Osteoblast (primary cell): ENCODE measurements around the gene TPP2. TPM values are rescaled to one million over a fixed set of nuclear protein-coding genes. Genes with fewer than 3 reads are reported as not detected.

ENCODE experiments used
- DNase-seq: peaks from one replicate; pipeline ENCODE4 v3.0.0; 2011; ENCODE audit warnings: low spot score, mixed read lengths; ENCODE audit not compliant: insufficient read length; ENCODE audit errors: missing footprints
- H2AFZ ChIP-seq: 2 replicates; pipeline ENCODE4 v1.6.0; 2011; ENCODE audit warnings: mild to moderate bottlenecking, low read length
- H3K27ac ChIP-seq: 2 replicates; pipeline ENCODE4 v1.5.1; 2011; ENCODE audit warnings: mild to moderate bottlenecking, low read depth, low read length, moderate library complexity
- H3K27me3 ChIP-seq: 2 replicates; pipeline ENCODE4 v1.6.0; 2012; ENCODE audit warnings: mild to moderate bottlenecking, control low read depth, inconsistent platforms, low read length, moderate library complexity; ENCODE audit not compliant: insufficient read depth
- H3K36me3 ChIP-seq: 2 replicates; pipeline ENCODE4 v1.5.1; 2011; ENCODE audit warnings: mild to moderate bottlenecking, low read length, control low read depth, moderate library complexity; ENCODE audit not compliant: insufficient read depth
- H3K4me1 ChIP-seq: 2 replicates; pipeline ENCODE4 v1.5.1; 2011; ENCODE audit warnings: mild to moderate bottlenecking, low read length, control low read depth, moderate library complexity; ENCODE audit not compliant: insufficient read depth
- H3K4me2 ChIP-seq: 2 replicates; pipeline ENCODE4 v1.6.0; 2011; ENCODE audit warnings: mild to moderate bottlenecking, low read length; ENCODE audit not compliant: insufficient read depth
- H3K4me3 ChIP-seq: fragments of 200-600 bp; sonication (generic); 3 replicates; pipeline ENCODE4 v1.5.1; 2012; ENCODE audit warnings: mild to moderate bottlenecking, low read length, inconsistent platforms; ENCODE audit not compliant: insufficient read depth
- H3K79me2 ChIP-seq: 2 replicates; pipeline ENCODE4 v1.6.0; 2012; ENCODE audit warnings: mild to moderate bottlenecking, low read length, control low read depth, inconsistent platforms; ENCODE audit not compliant: insufficient read depth
- H3K9me3 ChIP-seq: 2 replicates; pipeline ENCODE4 v1.5.1; 2011; ENCODE audit warnings: low read depth, low read length, control low read depth
- H4K20me1 ChIP-seq: 2 replicates; pipeline ENCODE4 v1.6.0; 2012; ENCODE audit warnings: mild to moderate bottlenecking, low read length, control low read depth; ENCODE audit not compliant: insufficient read depth
- CTCF ChIP-seq: IDR thresholded peaks from 2 replicates; pipeline ENCODE4 v1.5.1; 2011; ENCODE audit warnings: mild to moderate bottlenecking, low read depth, low read length, moderate library complexity; ENCODE audit errors: extremely low read depth
- total RNA-seq: library from RNA; depleted of rRNA; stranded (reverse); fragments of >200 nt; gene quantifications from 2 replicates; pipeline ENCODE4 v1.2.3, GENCODE V29; 2012

The TPP2 gene
- total RNA-seq, 1 donor: 57.5 TPM

DNA sequence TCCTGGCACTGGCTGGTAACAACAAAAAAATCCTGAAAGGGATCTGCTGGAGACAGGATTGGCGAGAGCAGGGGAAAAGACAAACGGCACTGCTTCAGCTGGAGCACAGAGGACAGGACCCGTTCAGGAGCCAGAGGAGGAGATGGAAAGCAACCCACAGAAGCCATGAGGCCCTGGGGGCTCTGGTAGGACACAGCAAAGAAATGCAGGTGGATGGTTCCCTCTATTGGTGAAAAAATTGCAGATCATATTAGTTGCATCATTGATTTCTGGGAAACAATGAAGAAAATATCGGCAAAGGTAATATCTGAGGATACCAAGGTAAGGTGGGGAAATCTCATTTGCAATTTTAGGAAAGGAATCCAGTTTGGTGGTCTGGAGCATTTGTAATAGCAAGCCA lies 25.7 kb upstream of the TPP2 start:
- H3K27ac ChIP-seq: no peak overlapping the region
- no peaks in the 10 kb centered on the region for H3K9me3 ChIP-seq
- H3K79me2 ChIP-seq: no peaks in the 10 kb centered on the region
- H3K4me2 ChIP-seq: no peak overlapping the region
- TF ChIP-seq CTCF: peak; percentile 7
- no peak overlapping the region for H3K4me3 ChIP-seq
- H4K20me1 ChIP-seq: no peaks in the 10 kb centered on the region
- H3K27me3 ChIP-seq: peaks cover 26% of the 10 kb centered on the region
- H2AFZ ChIP-seq: no peak overlapping the region
- H3K4me1 ChIP-seq: peaks cover 11% of the 10 kb centered on the region
- DNase-seq: no peak
- no peaks in the 10 kb centered on the region for H3K36me3 ChIP-seq

DNA sequence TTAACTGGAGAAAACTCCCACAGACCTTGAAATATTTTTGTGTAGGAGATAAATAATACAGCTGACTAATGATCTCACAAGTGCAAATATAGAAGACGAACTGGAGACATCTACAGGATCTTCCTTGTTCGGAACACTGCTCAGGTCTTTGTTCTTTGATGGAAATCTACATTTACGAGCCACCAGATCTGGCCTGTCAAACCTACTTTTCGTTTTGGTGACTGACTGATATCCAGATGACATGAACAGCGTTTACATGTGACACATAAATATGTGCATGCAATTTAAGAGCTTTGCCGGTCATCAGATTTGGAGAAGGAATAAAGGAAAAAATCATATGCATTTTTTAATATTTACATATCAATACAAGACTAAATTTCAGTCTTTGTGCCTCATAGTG lies 24.5 kb upstream of the TPP2 start:
- Histone ChIP-seq H3K36me3 (no peaks in the 10 kb centered on the region), H3K4me2 (no peak overlapping the region), H3K4me1 (peaks cover 11% of the 10 kb centered on the region), H3K4me3 (no peak overlapping the region), H3K79me2 (no peaks in the 10 kb centered on the region), H4K20me1 (no peaks in the 10 kb centered on the region), H3K9me3 (no peaks in the 10 kb centered on the region), H2AFZ (no peak overlapping the region), H3K27ac (no peak overlapping the region), H3K27me3 (peaks cover 26% of the 10 kb centered on the region)
- no peak for DNase-seq
- TF ChIP-seq CTCF: no peak

GRCh38 chr13:102580552-102581169 lies 16.1 kb upstream of the TPP2 start:
- Histone ChIP-seq H3K4me3 (no peak overlapping the region), H2AFZ (no peak overlapping the region), H3K27me3 (peaks cover 18% of the 10 kb centered on the region), H3K4me1 (no peaks in the 10 kb centered on the region), H3K9me3 (no peaks in the 10 kb centered on the region), H3K27ac (no peak overlapping the region), H3K4me2 (no peak overlapping the region), H3K79me2 (no peaks in the 10 kb centered on the region), H4K20me1 (no peaks in the 10 kb centered on the region), H3K36me3 (no peaks in the 10 kb centered on the region)
- peak; percentile 76 for TF ChIP-seq CTCF
- peak; percentile 75 for DNase-seq

- no peak for TF ChIP-seq CTCF
These were observed 14.5 kb upstream of the TPP2 start for GRCh38 chr13:102582256-102582655.

More at GRCh38 chr13:102582256-102582655, 14.5 kb upstream of the TPP2 start:
- Histone ChIP-seq H3K9me3 (no peaks in the 10 kb centered on the region), H3K4me1 (no peaks in the 10 kb centered on the region), H2AFZ (no peak overlapping the region), H3K4me3 (no peak overlapping the region), H3K4me2 (no peak overlapping the region), H3K79me2 (no peaks in the 10 kb centered on the region), H3K27ac (no peak overlapping the region), H3K36me3 (no peaks in the 10 kb centered on the region), H4K20me1 (no peaks in the 10 kb centered on the region), H3K27me3 (peaks cover 15% of the 10 kb centered on the region)
- no peak for DNase-seq
